Nephron progenitor cell (in vitro differentiated cells): Measurements from ENCODE around the gene PDS5B.

ENCODE experiments used
- DNase-seq: peaks from one replicate; pipeline ENCODE4 v3.0.0; 2021
- H3K27ac Mint-ChIP-seq: 2 replicates; pipeline ENCODE4 v1.8.0; 2021; ENCODE audit warnings: mild to moderate bottlenecking, moderate library complexity, mixed read lengths
- H3K27me3 Mint-ChIP-seq: 2 replicates; pipeline ENCODE4 v1.8.0; 2021; ENCODE audit warnings: mild to moderate bottlenecking, low read depth, mixed read lengths; ENCODE audit not compliant: poor library complexity
- H3K36me3 Mint-ChIP-seq: 2 replicates; pipeline ENCODE4 v1.8.0; 2021; ENCODE audit warnings: low read depth, mixed read lengths
- H3K4me1 Mint-ChIP-seq: 2 replicates; pipeline ENCODE4 v1.8.0; 2021; ENCODE audit warnings: mixed read lengths
- H3K4me3 Mint-ChIP-seq: 2 replicates; pipeline ENCODE4 v1.8.0; 2021; ENCODE audit warnings: mild to moderate bottlenecking, moderate library complexity, mixed read lengths
- H3K9me3 Mint-ChIP-seq: 2 replicates; pipeline ENCODE4 v1.8.0; 2021; ENCODE audit warnings: mild to moderate bottlenecking, moderate library complexity, mixed read lengths
- CTCF ChIP-seq: fragments of 200-600 bp; sonication (generic); IDR thresholded peaks from 2 replicates; pipeline ENCODE4 v1.5.0; 2021; ENCODE audit warnings: antibody characterized with exemption

Gene PDS5B

DNA sequence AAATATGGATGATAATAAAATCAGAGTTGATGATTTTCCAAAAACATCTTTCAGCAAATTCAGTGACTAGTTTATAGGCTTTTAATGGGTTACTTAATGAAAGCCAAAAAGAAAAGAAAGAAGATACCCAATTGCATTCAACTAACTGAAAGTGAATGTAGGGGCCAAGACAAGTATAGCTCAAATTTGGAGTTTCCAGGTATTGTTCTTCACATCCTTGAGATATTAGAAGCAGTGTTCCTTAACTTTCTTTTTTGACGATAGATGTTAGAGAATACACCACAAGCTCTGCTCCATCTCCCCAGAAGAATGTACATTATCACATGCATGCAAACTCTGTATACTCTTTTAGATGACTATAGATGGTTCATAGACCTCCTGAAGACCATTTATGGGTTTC is 43.6 kb downstream of the PDS5B start:
- Mint-ChIP-seq H3K4me3 (no peak overlapping the region), H3K27ac (no peak overlapping the region), H3K9me3 (peaks cover 14% of the 10 kb centered on the region), H3K36me3 (peaks cover 47% of the 10 kb centered on the region), H3K27me3 (no peaks in the 10 kb centered on the region), H3K4me1 (no peaks in the 10 kb centered on the region)
- no peak for DNase-seq
- no peak for TF ChIP-seq CTCF

GRCh38 chr13:32632343-32632909 is 46.2 kb downstream of the PDS5B start:
- peaks cover 40% of the 10 kb centered on the region for H3K36me3 Mint-ChIP-seq
- no peaks in the 10 kb centered on the region for H3K4me1 Mint-ChIP-seq
- H3K27me3 Mint-ChIP-seq = no peaks in the 10 kb centered on the region
- H3K27ac Mint-ChIP-seq = no peak overlapping the region
- H3K9me3 Mint-ChIP-seq = peaks cover 8% of the 10 kb centered on the region
- TF ChIP-seq CTCF = no peak
- H3K4me3 Mint-ChIP-seq = no peak overlapping the region
- DNase-seq = no peak

DNA sequence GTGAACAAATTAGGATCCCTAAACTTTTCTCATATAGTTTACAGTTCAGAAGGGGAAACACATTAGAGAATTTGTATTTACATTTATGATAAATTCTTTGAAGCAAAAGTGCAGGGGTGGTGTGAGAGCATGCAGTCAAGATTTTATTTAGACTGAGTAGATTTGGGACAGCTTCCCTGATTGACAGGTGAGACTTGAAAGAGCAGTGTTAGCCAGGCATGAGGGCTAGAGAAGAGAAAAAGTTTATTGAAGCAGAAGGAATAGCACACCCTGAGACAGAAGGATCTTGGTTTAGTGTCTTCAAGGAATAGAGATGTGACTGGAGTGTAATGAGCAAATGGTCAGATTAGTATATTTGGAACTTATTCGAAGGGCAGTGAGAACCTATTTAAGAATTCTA is 50.5 kb downstream of the PDS5B start:
- DNase-seq = no peak
- H3K4me1 Mint-ChIP-seq = no peaks in the 10 kb centered on the region
- no peak overlapping the region for H3K27ac Mint-ChIP-seq
- no peak overlapping the region for H3K4me3 Mint-ChIP-seq
- no peak for TF ChIP-seq CTCF
- peaks cover 7% of the 10 kb centered on the region for H3K36me3 Mint-ChIP-seq
- H3K27me3 Mint-ChIP-seq = no peaks in the 10 kb centered on the region
- no peaks in the 10 kb centered on the region for H3K9me3 Mint-ChIP-seq

DNA sequence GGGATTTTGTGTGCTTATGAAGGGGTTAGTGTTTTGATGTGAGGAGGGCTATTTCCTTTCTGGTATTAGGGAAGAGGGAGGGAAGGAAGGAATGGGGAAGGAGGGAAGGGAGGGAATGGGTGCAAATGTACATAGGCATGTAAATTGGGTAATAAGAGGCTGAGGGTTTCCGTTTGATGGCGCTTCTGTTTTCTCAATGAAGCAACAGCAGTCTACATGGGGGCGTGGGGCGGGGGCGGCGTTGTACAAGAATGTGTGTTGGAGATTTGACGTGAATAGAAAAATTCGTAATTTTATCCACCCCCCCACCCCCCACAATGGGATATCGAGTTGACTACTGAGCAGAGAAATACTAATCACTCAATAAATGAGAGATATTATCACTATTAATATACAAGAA is 52.5 kb downstream of the PDS5B start:
- Mint-ChIP-seq H3K4me3 (no peak overlapping the region), H3K9me3 (no peaks in the 10 kb centered on the region), H3K27ac (no peak overlapping the region), H3K27me3 (no peaks in the 10 kb centered on the region), H3K36me3 (peaks cover 7% of the 10 kb centered on the region), H3K4me1 (peaks cover 10% of the 10 kb centered on the region)
- DNase-seq = no peak
- no peak for TF ChIP-seq CTCF

DNA sequence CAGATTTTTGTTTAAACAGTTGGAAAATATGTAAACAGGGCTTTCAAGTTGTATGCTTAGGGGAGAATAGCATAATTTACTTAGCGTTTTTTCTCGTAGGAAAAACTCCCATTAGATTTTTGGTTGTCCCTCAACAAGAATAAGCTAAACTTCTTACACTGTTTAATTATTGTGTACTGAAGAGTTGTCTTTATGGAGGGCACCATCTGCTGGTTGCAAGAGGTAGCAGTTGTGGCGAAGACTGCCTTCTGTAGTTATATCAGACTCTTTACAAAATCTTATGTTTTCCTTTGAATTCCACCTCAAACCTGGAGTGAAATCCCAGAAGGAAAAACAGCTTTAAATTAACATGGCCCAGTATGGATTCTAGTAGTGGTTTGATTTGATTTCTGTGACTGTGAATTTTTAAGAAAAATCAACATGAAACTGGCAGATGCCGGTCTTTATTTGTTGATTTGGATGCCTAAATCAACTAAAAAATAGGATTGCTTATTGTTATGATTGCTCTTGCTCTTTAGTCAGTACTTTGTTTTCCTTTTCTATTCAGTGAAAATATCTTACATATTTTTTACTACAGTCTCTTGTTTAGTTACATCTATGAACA is 53.4 kb downstream of the PDS5B start:
- Mint-ChIP-seq H3K27ac (no peak overlapping the region), H3K4me1 (peaks cover 10% of the 10 kb centered on the region), H3K9me3 (no peaks in the 10 kb centered on the region), H3K27me3 (no peaks in the 10 kb centered on the region), H3K4me3 (no peak overlapping the region), H3K36me3 (peaks cover 7% of the 10 kb centered on the region)
- DNase-seq = peak; percentile 21
- TF ChIP-seq CTCF = peak; percentile 67

DNA sequence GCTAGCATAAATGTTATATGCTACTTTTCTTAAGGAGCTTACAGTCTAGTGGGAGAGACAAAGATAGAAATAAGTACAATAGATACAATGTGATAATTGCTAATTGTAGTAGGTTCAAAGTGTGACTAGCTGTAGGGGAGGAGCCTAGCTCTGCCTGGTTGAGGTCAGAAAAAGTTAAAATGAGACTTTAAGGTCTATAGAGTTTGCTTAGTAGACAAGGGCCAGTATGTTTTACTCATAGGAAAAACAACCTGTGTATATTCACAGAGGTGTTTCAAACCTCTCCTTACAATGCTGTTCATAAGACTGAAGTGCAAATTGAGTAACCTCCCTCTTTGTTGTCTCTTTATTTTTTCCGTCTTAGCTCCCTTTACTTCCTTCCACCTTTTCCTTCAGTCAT is 56.1 kb downstream of the PDS5B start:
- no peak overlapping the region for H3K4me3 Mint-ChIP-seq
- H3K27ac Mint-ChIP-seq = peak overlapping the region; percentile 71

More for the DNA sequence above, 56.1 kb downstream of the PDS5B start:
- peaks cover 10% of the 10 kb centered on the region for H3K4me1 Mint-ChIP-seq
- no peaks in the 10 kb centered on the region for H3K27me3 Mint-ChIP-seq
- TF ChIP-seq CTCF = no peak
- H3K36me3 Mint-ChIP-seq = peaks cover 7% of the 10 kb centered on the region
- no peaks in the 10 kb centered on the region for H3K9me3 Mint-ChIP-seq
- DNase-seq = no peak
